ENCODE data around the gene SLCO2A1. TPM values are rescaled to one million over a fixed set of nuclear protein-coding genes. Genes with fewer than 3 reads are reported as not detected.

SLCO2A1 gene
- total RNA-seq, 2 donors from 2014 or later, result 15.9 to 46.7 TPM

DNA sequence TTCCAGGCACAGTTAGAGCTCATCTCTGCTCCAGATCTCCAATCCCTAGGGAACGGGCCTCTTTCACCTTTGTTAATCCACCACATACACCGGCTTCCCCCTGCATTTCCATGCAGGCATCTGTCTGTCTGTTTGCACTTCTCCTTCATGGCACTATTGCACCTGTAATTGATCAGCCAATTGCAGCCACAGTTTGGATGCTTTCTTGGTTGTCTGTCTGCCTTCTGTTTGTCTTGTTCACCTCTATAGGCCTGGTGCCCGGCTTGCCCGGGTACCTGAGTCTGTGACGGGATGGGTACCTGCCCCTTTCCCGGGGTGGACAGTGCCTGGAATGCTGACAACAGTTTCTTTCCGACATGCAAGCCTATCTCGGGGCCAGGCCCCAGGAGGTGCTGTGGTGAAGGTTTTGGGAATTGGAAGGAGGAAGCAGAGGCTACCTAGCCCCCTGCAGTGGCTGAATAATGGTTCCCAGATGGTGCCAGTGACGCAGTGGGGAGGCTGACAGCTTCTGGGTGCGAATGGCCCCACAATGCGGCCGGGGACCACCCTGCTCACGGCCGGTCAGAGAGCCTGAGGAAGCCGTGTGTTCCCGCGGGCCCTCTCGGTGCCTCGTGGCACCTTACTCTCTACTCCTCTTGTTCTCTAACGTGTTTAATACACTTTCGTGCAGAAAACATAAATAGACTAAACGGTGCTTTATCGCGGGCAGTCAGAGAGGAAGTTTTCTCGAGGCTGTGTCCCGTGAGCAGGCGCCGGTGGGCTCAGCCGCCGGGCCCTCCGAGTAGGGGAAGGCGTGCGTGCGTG is 102.8 kb downstream of the SLCO2A1 start:
- TF ChIP-seq POLR2AphosphoS5 (IDR thresholded peaks at IDR 0.05), result no peak
- TF ChIP-seq, protein P1, sequence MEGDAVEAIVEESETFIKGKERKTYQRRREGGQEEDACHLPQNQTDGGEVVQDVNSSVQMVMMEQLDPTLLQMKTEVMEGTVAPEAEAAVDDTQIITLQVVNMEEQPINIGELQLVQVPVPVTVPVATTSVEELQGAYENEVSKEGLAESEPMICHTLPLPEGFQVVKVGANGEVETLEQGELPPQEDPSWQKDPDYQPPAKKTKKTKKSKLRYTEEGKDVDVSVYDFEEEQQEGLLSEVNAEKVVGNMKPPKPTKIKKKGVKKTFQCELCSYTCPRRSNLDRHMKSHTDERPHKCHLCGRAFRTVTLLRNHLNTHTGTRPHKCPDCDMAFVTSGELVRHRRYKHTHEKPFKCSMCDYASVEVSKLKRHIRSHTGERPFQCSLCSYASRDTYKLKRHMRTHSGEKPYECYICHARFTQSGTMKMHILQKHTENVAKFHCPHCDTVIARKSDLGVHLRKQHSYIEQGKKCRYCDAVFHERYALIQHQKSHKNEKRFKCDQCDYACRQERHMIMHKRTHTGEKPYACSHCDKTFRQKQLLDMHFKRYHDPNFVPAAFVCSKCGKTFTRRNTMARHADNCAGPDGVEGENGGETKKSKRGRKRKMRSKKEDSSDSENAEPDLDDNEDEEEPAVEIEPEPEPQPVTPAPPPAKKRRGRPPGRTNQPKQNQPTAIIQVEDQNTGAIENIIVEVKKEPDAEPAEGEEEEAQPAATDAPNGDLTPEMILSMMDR (IDR thresholded peaks at IDR 0.05), result no peak
- no peak for TF ChIP-seq POLR2A (IDR thresholded peaks at IDR 0.05)
- intact Hi-C loops (cut with DNase I), result loop anchor here (10.0 kb wide), 2 partner anchors 262 to 1202 kb away; partner anchors contain the start of genes NPHP3 and TOPBP1
- Histone ChIP-seq H3K4me1 (replicated peaks) (peaks cover 3% of the 10 kb centered on the region), H3K4me3 (peak overlapping the region; percentile 38 to 49), H3K27me3 (replicated peaks; ENCODE audit: insufficient read depth) (no peaks in the 10 kb centered on the region), H3K36me3 (no peaks in the 10 kb centered on the region), H3K27ac (no peak overlapping the region), H3K9me3 (no peaks in the 10 kb centered on the region)
- 22% methylated on average over 33 of the region's 34 CpGs for WGBS
- DNase-seq (ENCODE audit: low spot score), result no peak

DNA sequence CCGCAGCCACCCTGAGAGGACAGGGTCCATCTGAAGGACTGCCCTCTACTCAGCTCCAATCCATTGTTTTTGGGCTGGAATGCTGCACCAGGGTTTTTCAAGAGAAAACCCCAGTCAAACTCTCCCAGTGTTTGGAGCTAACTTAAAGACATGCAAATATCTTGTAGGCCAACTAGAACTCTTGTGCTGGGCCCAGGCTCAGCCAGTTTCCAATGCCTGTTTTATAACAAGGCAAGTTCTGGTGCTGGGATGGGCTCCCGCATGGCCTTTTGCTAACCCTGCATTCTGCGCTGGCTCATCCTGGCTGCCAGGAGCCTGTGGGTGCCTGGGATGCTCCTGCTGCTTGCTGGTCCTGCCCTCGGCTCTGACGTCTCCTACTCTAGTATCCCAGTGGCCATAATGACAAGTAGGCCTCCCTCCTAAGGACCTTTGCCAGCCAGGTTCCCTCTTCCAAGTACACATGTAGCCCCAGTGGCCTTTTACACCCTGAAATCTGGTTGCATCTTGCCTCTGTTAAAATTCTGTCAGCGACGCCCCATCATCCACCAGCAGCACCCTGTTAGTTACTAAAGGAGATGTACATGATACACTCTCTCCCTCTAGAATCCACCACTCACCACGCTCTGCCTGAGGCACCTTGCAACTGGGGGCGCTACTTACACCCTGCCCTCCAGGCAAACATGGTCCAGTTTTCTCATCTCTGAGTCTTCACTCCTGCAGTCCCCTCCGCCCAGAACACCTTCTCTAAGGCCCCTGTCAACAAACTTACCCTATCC is 103.6 kb downstream of the SLCO2A1 start:
- DNase-seq (ENCODE audit: low spot score), result no peak
- Histone ChIP-seq H3K9me3 (no peaks in the 10 kb centered on the region), H3K4me1 (replicated peaks) (peaks cover 3% of the 10 kb centered on the region), H3K36me3 (no peaks in the 10 kb centered on the region), H3K4me3 (no peak overlapping the region), H3K27me3 (replicated peaks; ENCODE audit: insufficient read depth) (no peaks in the 10 kb centered on the region), H3K27ac (no peak overlapping the region)
- TF ChIP-seq POLR2AphosphoS5 (IDR thresholded peaks at IDR 0.05) (no peak), POLR2A (IDR thresholded peaks at IDR 0.05) (no peak)
- TF ChIP-seq, protein P1 (IDR thresholded peaks at IDR 0.05), result no peak
- intact Hi-C loops (cut with DNase I), result loop anchor here (10.0 kb wide), 2 partner anchors 261 to 1201 kb away; partner anchors contain the start of genes NPHP3 and TOPBP1
- 96% methylated on average over 10 of the region's 10 CpGs for WGBS

DNA sequence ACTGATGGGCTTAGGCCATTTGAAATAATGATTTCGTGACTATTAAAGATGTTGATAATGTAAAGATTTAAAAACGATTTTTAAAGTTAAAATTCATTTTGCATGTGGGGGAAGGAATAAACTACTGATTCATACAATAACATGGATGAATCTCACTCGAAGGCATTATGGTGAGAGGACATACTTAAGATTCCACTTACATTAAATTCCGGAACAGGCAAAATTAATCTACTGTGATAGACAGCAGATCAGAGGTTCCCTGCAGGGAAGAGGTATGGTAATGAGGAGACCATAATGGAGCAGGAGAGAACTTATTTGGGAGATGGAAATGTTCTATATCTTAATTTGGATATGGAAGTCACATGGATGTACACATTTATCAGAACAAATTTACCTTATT is 105.7 kb downstream of the SLCO2A1 start:
- TF ChIP-seq, protein P1 (IDR thresholded peaks at IDR 0.05), result no peak
- no peak for TF ChIP-seq POLR2AphosphoS5 (IDR thresholded peaks at IDR 0.05)
- TF ChIP-seq POLR2A (IDR thresholded peaks at IDR 0.05), result no peak
- no peaks in the 10 kb centered on the region for H3K9me3 ChIP-seq
- intact Hi-C loops (cut with DNase I), result loop anchor here (10.0 kb wide), 2 partner anchors 259 to 1199 kb away; partner anchors contain the start of genes NPHP3 and TOPBP1

DNA sequence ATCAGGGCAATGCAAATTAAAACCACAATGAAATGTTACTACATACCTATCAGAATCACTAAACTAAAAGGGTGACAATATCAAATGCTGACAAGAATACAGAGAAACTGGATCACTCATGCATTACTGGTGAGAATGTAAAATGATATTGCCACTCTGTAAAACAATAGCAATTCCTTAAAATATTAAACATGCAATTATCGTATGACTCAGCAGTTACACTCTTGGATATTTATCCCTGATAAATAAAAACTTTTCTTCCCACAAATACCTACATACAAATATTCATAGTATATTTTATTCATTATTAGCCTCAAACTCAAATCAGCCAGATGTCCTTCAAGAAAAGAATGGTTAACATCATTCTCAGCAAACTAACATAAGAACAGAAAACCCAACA is 108.1 kb downstream of the SLCO2A1 start:
- H3K27ac ChIP-seq, result no peak overlapping the region
- DNase-seq (ENCODE audit: low spot score), result no peak
- intact Hi-C loops (cut with DNase I), result loop anchor here (10.0 kb wide), 2 partner anchors 257 to 1197 kb away; partner anchors contain the start of genes NPHP3 and TOPBP1
- no peaks in the 10 kb centered on the region for H3K36me3 ChIP-seq
- WGBS, result 93% methylated on average over 1 of the region's 1 CpG
- H3K4me3 ChIP-seq, result no peak overlapping the region
- H3K9me3 ChIP-seq, result no peaks in the 10 kb centered on the region
- TF ChIP-seq POLR2A (IDR thresholded peaks at IDR 0.05) (no peak), POLR2AphosphoS5 (IDR thresholded peaks at IDR 0.05) (no peak)
- TF ChIP-seq, protein P1 (IDR thresholded peaks at IDR 0.05), result no peak
- H3K4me1 ChIP-seq (replicated peaks), result no peaks in the 10 kb centered on the region
- peaks cover 2% of the 10 kb centered on the region for H3K27me3 ChIP-seq (replicated peaks; ENCODE audit: insufficient read depth)

More for the DNA sequence above, 105.7 kb downstream of the SLCO2A1 start:
- Histone ChIP-seq H3K27ac (no peak overlapping the region), H3K4me3 (no peak overlapping the region), H3K36me3 (no peaks in the 10 kb centered on the region), H3K4me1 (replicated peaks) (no peaks in the 10 kb centered on the region), H3K27me3 (replicated peaks; ENCODE audit: insufficient read depth) (peaks cover 2% of the 10 kb centered on the region)
- WGBS, result 84% methylated on average over 4 of the region's 4 CpGs
- DNase-seq (ENCODE audit: low spot score), result no peak
